GM23248 (cell line): ENCODE measurements around the gene SPATS2L.

Experiments
- EZH2 ChIP-seq: fragments of 200-600 bp; sonication (generic); IDR thresholded peaks from 2 replicates; pipeline ENCODE4 v1.6.1; 2018; ENCODE audit warnings: antibody characterized with exemption, mild to moderate bottlenecking; ENCODE audit not compliant: insufficient read depth, poor library complexity, severe bottlenecking
- EZH2phosphoT487 ChIP-seq: fragments of 200-600 bp; sonication (generic); IDR thresholded peaks from 2 replicates; pipeline ENCODE4 v1.6.1; 2018; ENCODE audit warnings: antibody characterized with exemption, moderate library complexity, mild to moderate bottlenecking, low read depth; ENCODE audit not compliant: insufficient read depth

GRCh38 chr2:200310545-200310971 lies 4.1 kb downstream of the SPATS2L start:
- TF ChIP-seq EZH2 (no peak), EZH2phosphoT487 (no peak)
